Hippocampal formation (tissue), 2 donors: ENCODE measurements around the gene SELENOM.

Experiments
- DNase-seq, 2 donors: peaks; one replicate each; lab custom pipeline; 2025; lab: John Stamatoyannopoulos, UW

SELENOM gene

GRCh38 chr22:31091106-31091975 is 16.0 kb downstream of the SELENOM start:
- no peak for DNase-seq

- DNase-seq: no peak
Measured at GRCh38 chr22:31090217-31091085, 16.9 kb downstream of the SELENOM start.

GRCh38 chr22:31089160-31090100 is 17.9 kb downstream of the SELENOM start:
- DNase-seq: peak in 1 of 2 donors; percentile 33

DNA sequence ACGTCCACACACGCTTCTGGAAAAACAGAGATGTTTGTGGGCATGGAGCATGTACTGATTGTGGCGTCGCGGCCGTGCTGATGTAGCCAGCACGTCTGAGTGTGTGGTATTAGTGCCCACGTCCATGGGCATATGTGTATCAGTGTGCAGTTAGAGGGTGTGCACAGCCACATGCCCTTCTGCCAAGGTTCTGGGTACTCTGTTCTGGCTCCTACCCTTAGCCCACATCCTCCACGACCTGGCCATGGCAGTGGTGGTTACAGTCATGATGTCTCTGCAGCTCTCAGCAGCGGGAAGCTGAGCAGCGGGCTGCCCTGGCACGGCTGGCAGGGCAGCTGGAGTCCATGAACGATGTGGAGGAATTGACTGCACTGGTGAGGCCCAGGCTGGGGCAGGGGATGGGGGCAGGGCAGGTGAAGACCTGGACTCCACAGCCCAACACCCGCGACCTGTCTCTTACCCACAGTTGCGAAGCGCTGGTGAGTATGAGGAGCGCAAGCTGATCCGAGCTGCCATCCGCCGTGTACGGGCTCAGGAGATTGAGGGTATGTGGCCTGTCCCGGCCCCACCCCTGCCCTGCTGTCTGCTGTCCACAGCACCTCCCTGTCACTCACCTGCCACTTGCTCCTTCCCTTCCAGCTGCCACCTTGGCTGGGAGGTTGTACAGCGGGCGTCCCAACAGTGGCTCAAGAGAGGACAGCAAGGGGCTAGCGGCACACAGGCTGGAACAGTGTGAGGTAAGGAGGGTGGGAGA is 19.0 kb downstream of the SELENOM start:
- no peak for DNase-seq

DNA sequence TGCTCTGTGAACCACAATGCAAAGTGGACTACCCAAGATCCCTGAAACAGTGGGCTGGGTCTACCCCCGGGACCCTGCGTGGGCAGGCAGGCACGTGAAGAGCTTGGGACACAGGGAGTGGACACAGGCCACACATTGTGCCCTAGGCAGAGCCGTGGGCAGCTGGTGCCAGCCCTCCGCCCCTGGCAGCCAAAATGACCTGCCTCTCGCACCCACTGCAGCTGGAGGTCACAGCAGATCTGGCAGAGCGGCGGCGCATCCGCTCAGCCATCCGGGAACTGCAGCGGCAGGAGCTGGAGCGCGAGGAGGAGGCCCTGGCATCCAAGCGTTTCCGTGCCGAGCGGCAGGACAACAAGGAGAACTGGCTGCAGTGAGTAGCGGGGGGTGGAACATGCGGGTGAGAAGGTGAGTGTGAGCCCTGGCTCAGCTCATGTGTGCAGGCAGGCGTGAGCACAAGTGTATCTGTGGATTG is 19.6 kb downstream of the SELENOM start:
- no peak for DNase-seq

GRCh38 chr22:31086703-31087330 is 20.6 kb downstream of the SELENOM start:
- DNase-seq: no peak

DNA sequence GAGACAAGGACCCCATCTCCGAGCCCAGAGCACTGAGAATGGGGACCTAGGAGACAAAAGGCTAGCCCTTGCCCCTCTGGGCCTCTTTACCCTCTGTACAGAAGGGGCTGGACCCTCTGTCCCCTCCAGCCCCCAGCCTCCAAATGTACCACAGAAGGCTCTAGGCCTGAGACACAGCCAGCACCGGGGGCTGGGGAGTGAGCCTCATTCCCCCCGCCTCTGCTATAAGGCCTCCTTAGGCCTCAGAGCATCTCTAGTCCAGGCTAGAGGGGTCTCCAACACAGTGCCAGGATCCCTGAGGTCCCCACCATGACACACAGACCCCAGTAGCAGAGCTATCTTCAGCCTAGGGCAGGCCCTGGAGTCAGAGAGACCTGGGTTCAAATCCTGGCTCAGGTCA is 21.4 kb downstream of the SELENOM start:
- no peak for DNase-seq

GRCh38 chr22:31085493-31085824 is 21.9 kb downstream of the SELENOM start:
- peak; percentile 79 to 82 for DNase-seq

DNA sequence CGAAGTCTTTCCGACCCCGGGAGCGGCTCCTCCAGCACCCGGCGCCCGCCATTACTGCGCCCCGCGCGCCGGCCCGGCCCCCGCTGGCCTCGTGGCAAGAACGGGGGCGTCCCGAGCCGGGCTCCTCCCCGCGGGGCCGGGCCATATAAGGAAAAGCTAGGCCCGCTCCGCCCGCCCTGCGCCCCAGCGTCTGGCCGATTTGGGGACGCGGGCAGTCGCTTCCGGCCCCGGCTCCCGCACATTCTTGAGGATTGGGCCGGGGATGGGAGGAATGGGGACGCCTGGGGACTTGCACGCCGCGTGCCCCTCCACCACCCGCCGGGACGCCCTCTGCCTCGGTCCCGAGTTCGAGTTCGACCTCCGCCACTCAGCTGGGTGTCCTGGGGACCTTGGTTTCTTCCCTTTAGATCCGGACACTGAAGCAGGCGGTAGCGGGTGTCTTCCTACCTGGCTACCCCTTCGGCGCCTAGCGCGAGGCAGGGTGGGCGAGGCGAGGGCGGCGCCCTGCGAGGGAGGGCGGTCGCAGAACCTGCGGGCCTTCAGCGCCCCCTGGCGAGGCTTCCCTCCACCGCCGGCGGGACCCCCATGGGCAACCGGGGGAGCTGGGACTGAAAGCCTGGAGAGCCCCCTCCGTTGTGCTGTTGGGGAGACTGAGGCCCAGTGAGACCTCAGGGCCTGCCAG is 22.4 kb downstream of the SELENOM start:
- DNase-seq: peak; percentile 79 to 82

DNA sequence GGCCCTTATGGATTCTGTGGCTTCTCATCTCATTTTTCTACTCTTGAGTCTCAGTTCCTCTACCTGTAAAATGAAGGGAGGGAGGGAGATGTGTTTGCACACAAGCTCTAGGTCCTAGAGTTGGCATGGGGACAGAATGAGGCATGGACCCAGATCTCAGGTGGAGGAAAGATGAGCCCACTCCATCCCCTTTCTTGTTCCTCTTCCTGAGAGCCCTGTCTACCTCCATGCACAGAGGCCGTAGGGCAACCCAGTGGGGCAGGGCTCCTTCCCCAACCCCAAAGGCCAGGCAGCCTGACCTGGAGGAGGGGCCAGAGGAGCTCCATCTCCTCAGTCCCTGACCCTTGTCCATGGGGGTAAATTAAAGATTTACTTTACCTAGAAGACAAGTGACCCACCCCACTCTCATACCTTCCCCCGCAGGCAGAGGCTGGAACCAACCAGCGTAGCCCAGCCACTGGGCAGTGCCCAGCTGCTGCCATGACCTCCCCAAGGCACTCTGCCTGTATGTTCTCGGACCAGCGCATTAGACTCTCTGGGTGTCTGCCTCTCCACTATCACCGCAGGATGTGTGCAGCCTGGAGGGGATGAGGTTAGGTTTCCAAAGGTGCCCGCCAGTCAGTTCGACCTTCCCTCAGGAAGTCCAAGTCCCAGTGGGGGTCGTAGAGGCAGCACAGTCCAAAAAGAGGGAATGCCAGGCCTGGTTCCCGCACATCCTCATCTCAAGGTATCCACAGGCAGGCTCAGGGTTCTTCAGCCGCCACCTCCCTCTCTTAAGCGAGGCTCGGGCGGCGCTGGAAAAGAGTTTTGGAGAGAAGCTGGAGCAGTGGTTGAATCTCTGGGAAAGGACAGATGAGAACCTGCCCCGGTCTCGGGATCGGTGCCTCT is 23.2 kb downstream of the SELENOM start:
- DNase-seq: no peak

GRCh38 chr22:31083377-31083768 is 24.0 kb downstream of the SELENOM start:
- no peak for DNase-seq

DNA sequence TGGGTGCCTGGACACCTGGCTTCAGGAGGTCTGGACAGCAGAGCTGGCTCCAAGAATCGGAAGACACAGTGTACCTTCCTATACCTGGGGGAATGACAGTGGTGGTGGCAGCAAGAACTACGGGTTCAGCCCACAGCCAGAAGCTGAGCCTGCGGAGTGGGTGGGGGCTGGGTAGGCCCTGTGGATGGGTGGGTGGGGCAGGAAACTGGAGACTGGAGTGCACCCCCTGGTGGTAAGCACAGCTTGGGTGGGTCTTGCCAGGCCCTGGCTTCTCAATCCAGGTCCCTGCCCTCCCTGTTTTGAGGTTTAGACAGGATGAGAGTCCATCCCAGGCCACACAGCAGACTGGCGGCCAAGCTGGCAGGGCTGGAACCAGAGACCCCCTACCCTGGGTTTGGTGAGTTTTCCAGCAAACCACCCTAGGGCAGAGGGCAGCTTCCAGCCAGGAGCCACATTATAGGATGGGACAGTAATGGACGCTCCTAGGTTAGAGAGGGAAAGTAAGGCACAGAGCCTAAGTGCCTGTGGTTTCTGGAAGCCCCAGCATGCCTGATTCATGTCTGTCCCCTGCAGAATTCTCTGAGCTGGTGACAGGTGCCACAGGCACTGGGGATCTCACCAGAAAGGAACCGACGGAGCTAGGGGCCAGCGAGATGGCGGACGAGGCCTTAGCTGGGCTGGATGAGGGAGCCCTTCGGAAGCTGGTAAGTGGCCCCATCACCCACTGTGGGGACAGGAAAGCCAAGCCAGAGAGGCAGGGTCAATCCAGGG is 24.6 kb downstream of the SELENOM start:
- DNase-seq: no peak

GRCh38 chr22:31081963-31082605 is 25.3 kb downstream of the SELENOM start:
- no peak for DNase-seq

DNA sequence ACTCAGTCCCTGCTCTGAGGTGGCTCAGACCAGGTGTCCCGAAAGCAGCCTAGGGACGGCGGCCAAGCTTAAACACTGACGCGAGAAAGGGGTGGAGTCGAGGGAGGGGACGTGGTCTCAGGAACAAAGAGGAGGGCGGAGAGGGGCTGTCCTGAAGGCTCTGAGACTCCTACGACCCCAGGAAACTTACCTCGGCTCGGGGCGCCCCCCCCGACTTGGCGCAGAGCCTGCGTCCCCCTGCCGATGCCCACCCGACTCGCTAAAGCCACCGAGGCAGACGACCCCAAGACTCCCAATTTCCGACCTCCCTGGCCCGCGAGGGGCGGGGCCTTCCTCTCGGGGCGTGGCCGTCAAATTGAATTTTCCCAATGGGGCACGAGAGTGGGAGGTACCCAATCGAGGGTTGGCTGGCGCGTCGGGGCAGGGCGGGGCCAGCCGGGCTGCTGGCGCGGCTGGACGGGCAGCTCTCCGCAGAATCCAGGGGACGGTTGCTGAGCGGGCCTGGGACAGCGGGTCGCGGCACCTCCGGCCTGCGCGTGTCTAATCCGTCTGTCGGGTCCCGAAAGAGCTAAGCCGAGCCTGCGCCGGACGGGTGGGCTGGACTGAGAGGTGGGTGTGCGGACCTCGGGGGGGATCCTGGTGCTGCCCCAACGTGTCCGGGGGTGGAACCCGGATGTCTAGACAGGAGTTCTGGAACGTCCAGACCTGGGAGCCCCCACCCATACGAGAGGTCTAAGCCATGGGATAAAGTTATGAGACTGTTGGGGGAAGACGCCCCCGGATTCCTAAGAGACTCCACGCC is 26.3 kb downstream of the SELENOM start, which contains the start of gene SMTN:
TSS of gene SMTN (plus strand) at position 471 of the 802 bp plus-strand sequence. CDS start 1,941 bp downstream, outside the sequence.
- peak; percentile 59 to 68 for DNase-seq

DNA sequence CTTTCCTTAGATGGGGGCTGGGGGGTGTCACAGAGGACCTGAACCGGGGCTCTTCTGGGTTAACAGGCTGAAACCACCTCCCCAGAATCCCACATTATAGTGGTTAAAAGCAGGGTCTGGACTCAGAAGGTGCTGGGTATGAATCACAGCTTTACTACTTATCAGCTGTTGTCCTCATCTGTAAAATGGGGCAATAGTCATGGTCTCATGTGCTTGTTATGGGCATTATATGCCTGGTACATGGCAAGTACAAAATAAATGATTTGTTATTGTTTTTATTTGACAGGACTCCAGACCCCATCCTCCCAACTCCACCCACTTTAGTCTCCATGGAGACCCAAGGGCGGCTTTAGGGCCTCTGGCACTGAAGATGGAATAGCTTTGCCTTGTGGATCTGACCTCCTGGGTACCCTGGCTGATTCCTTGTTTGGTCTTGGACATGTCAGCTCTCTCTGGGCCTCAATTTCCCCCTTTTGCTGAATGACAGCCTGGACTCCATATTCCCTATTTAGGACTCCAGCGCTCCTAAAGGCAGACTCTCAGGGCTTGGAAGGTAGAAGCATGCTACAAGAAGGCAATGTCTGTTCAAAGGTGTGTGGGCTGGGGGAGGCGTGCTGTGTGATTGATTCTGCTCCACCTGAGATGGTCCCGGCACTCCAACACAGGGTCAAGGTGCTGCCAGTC is 27.1 kb downstream of the SELENOM start:
- DNase-seq: no peak

DNA sequence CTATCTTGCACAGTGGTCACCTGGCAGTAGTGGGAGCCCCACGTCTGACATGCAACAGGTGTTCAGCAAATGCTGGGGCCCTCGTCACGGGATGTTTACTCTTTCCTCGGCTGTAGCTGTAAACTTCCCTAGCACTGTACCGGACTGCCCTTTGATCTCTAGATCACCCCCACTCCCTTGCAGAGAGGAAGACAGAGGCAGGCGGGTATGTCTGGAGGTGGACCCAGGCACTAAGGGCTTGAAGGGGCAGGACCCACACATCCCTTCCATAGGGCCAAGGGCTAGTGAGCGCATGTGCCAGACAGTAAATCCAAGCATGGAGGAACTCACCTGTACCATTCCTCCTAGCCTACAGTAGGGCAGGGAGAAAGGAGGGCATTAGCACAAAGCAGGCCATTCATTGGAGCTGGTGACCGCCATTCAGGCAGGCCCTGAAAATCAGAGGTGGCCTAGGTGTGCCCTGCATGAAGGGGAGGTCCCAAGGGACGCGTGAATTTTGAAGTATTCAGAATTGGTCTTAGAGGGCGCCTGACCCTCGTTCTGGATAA is 28.2 kb downstream of the SELENOM start:
- no peak for DNase-seq
